Iris pigment epithelial cell (primary cell): Measurements from ENCODE around the gene HECTD4.
"Not testable (repeated sequence)": the region's sequence is repeated elsewhere in the genome, so short reads cannot be mapped to it uniquely, and the experiment has no call there.

Experiments used
- DNase-seq: peaks from one replicate; pipeline ENCODE4 v3.0.0-alpha.2; 2011; ENCODE audit warnings: low read depth

HECTD4 gene

GRCh38 chr12:112159146-112159541 lies 223.1 kb downstream of the HECTD4 start:
- no peak for DNase-seq

- DNase-seq = not testable (repeated sequence)
Observed at GRCh38 chr12:112158461-112159145, 223.6 kb downstream of the HECTD4 start.

DNA sequence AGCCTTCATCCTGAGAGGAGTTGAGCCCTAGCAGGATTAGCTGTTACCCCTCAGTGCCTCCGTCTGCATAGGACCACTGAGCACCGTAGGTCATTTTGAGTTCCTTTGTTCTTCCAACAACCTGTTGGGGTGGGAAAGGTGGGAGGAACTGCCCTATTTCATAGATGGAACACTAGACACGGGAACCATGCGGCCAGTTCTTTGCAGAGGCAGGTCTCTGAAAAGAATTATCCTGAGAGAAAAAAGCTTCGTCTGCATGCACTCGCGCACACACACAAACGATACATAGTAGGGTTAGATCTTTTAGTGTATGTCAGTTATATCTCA lies 228.4 kb downstream of the HECTD4 start:
- no peak for DNase-seq

- no peak for DNase-seq
Observed at GRCh38 chr12:112153181-112153892, 228.9 kb downstream of the HECTD4 start.

- DNase-seq = no peak
Observed at GRCh38 chr12:112151766-112152541, 230.3 kb downstream of the HECTD4 start.

GRCh38 chr12:112149596-112149995 lies 232.6 kb downstream of the HECTD4 start:
- no peak for DNase-seq

DNA sequence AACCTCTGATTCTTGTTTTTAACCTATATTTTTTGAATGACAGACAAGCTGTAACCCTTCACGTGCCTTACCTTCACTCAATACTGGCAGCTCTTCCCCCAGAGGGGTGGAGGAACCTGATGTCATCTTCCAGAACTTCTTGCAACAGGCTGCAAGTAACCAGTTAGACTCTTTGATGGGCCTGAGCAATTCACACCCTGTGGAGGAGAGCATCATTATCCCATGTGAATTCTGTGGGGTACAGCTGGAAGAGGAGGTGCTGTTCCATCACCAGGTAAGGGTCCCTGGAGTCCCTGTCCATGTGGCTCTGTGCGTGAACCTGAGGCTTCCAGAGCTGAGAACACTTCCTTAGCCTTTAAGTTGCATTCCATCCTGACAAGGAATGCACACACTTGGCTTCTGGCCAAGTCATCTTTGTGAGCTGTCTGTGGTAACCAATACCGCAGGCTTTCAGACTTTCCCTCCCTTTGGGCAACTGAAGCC lies 234.2 kb downstream of the HECTD4 start:
- DNase-seq = peak; percentile 92

GRCh38 chr12:112146123-112146522 lies 236.1 kb downstream of the HECTD4 start:
- no peak for DNase-seq

GRCh38 chr12:112140728-112141127 lies 241.5 kb downstream of the HECTD4 start:
- DNase-seq = no peak

DNA sequence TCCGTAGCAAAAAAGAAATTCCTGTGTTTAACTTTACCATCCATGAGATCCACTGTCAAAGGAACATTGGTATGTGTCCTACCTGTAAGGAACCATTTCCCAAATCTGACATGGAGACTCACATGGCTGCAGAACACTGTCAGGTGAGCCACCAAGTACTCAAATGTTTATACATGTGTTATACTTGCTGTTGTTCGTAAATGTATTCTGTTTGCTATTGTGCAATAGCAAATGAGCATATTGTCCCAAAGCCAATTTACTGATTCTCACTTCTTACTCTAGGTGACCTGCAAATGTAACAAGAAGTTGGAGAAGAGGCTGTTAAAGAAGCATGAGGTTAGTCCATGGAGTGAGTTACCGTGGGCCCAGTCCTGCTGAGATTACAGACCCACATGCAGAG lies 247.5 kb downstream of the HECTD4 start:
- no peak for DNase-seq

- no peak for DNase-seq
Observed at GRCh38 chr12:112133418-112133817, 248.8 kb downstream of the HECTD4 start.

DNA sequence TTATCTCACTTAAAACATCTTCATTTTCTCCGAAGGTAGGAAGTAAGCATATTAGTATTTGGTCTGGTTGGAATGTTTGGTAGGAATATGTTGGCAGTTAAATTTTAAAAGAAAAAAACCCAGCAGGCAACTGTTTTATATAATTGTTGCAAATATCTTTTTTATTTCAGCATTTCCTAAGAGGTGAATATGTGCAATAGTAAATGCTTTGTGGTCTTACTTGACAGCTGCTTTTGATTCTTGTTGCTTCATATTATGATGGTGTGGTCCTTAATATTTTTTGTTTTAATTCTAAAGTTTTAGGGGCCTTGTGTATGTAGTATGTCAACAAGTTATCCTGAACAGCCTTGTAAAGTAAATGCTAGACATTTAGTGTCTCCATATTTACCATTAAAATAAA lies 250.5 kb downstream of the HECTD4 start:
- DNase-seq = no peak

DNA sequence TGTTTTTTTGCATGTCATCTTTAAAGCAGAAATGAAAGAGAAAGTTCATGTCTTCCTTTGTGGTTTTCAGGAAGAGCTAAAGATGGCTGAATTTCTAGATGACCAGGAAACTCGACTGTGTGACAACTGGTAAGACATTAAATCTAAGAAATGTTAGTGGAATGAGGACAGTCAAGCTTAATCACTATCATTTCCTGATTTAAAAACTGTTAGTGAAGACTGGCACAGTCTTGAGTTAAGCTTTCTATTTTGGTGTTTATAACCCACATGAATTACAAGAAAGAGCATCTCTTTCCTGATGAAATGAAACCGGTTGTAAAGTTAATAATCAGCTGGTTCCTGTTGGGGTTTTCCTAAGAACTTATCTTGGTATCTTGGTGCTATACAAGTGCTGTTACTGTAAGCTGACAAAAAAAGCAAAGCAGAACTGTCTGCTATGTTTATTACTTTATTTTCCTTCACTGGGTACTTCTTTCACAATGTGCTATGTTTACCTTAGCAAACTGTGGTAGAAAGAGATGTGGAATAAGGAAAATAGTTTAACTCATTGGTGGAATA lies 251.7 kb downstream of the HECTD4 start:
- DNase-seq = peak; percentile 71

- peak; percentile 33 for DNase-seq
Observed at GRCh38 chr12:112126911-112127310, 255.3 kb downstream of the HECTD4 start.

DNA sequence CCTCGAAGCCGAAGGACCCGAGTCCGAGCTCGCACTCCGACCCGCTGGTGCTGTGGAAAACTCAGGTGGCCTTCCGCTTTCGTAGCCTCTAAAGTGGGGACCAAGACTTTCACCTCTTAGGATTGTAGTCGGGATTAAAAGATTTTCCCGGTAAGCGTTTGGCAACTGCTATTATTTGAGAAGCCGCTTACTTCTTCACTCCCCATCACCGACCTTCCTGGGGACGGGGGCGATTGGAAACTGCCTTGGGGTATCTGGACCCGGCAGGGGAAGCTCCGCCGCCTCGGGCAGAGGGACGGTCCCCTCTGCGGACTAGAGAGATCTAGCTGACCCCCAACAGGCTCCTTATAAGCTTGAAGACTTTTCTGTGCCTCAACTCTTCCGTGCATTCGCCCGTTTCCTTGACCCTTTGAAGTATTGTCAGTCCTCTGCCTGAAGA lies 256.2 kb downstream of the HECTD4 start:
- DNase-seq = no peak

DNA sequence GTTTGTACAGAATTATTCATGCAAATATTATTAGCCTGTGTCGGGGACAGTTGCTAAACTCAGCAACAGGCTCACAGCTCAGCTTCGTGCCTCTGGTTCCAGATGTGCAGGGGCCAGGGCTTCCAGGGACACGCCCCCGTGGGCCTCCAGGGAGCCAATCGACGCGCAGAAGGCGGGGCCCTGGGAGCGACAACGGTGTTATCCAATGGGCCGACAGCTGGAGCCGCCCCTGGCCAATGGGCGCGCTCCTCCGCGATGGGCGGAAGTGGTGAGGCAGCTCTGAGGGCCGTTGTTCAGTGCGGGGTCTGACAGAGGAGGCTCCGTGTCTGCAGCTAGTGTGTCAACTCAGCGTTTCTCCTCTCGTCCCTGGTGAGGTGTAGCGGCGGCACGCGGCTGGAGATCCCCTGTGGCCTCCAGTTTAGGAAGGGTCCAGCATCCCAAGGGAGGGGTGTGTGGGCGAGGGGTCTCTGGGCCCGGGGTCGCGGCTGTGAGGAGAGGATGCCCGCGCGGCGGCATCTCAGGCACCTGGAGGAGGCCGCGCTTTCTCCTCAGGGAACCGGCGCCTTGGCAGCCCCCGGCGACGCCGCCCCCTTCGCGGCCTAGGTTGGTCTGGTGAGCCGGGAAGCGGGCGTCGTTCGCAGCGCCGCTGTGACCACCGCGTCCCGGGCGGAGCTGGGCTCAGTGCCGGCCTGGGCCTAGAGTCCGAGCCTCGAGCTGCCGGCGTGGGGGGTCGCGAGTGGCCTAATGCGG lies 256.8 kb downstream of the HECTD4 start, which contains the start of gene TRAFD1:
Gene TRAFD1 (plus strand): TSS at position 311 of the 750 bp plus-strand sequence. CDS start 4,963 bp downstream, outside the sequence.
- DNase-seq = peak; percentile 97

DNA sequence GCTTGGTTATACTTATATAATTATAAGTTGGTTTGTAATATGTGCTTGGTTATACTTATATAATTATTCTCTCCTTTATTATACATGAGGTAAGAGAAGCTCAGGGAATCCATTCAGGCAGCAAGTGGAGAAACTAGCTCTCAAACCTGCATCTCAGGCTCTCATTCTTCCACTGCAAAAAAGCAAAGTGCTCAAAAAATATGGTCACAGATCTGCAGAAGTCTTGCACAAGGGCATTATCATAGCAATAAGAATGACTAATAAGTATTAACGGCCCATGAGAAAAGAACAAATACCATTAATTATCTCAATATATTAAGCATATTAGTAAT lies 257.3 kb downstream of the HECTD4 start:
- DNase-seq = no peak

- peak; percentile 95 for DNase-seq
Observed at GRCh38 chr12:112122823-112123690, 259.2 kb downstream of the HECTD4 start.

- peak; percentile 73 for DNase-seq
Observed at GRCh38 chr12:112121780-112122565, 260.3 kb downstream of the HECTD4 start.

DNA sequence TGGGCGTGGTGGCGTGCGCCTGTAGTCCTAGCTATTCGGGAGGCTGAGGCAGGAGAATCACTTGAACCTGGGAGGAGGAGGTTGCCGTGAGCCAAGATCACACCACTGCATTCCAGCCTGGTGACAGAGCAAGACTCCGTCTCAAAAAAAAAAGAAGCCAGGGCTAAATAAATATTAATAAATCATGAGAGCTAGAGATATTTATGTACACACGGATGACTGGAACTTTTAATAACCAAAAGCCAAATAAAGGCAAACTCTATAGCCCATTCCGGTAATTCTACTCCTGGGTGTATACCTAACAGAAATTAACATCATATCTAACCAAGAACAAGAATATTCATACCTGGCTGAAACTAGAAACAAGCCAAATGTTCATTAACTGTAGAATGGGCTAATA lies 264.5 kb downstream of the HECTD4 start:
- no peak for DNase-seq
